UCSD-AML1 (cell line): Measurements from ENCODE around the gene GPX6.
"Not testable (repeated sequence)": the region's sequence is repeated elsewhere in the genome, so short reads cannot be mapped to it uniquely, and the experiment has no call there.

Experiments used
- DNase-seq: peaks from one replicate; lab custom pipeline; 2025; ENCODE audit not compliant: unreplicated experiment; lab: John Stamatoyannopoulos, UW

The GPX6 gene

GRCh38 chr6:28486533-28486932, 29.1 kb downstream of the GPX6 start:
- no peak for DNase-seq

DNA sequence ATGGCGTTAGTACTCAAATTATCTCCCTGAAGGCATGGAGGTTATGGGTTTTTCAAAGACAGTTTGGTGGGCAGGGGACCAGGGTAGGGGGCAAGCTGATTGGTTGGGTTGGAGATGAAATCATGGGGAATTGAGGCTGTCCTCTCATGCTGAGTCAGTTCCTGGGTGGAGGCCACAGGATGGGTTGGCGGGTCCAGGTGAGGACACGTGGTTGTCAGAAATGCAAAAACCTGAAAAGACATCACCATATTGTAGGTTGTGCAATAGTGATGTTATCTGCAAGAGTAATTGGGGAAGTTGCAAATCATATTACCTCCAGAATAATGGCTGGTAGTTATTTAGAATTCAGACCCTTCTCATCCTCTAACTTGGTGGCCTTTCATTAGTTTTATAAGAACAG, 30.1 kb downstream of the GPX6 start:
- no peak for DNase-seq

- DNase-seq, result no peak
Observed at GRCh38 chr6:28480253-28480932, 35.2 kb downstream of the GPX6 start.

DNA sequence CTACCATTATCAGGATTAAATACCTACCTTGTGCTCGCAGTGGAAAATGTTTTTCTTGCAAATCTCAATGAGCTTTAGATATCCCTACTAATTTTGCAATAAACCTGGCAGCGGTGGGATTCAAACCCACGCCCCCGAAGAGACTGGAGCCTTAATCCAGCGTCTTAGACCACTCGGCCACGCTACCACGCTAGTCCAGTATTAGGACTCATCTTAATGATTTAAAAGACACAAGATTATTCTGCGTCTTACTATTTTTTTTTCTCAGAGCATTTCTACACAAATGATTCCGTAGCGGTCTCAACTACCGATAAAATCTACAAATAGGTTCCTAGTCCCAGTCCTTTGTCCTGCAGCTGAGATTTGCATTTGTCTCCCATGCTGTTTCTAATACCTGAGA, 37.1 kb downstream of the GPX6 start:
- DNase-seq, result no peak

DNA sequence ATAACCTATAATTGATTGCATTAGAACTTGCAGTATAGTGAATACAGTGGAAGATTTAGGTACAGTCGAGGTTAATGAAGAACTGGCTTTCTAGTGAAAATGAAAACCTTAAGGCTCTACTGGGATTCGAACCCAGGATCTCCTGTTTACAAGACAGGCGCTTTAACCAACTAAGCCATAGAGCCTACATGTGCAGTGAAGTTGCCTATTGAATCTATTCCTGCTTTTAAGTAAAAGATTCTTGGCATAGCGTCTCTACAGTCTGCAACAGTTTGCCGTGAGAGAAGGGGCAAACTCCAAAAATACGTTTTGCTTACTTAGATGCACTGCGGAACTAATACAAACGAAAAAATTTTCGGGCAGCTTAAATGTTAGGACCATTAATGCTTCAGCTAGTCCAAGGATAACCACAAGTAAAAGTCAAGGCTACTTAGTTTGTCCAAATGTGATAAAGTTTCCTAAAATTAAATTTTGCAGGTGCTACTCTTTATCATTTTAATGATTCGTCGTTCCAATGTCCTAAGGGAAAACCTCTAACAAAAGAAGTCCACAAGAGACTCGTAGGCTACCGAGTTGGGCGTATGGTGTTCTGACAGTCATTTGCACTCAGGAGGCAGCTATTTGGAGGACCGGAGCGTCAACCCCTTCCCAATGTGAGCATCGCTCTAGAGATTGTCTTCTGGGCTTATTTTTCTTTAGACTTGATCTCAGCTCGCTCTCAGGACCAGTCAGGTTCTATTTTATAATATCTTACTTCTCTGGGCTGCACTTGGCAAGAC, 41.0 kb downstream of the GPX6 start:
- DNase-seq, result no peak

DNA sequence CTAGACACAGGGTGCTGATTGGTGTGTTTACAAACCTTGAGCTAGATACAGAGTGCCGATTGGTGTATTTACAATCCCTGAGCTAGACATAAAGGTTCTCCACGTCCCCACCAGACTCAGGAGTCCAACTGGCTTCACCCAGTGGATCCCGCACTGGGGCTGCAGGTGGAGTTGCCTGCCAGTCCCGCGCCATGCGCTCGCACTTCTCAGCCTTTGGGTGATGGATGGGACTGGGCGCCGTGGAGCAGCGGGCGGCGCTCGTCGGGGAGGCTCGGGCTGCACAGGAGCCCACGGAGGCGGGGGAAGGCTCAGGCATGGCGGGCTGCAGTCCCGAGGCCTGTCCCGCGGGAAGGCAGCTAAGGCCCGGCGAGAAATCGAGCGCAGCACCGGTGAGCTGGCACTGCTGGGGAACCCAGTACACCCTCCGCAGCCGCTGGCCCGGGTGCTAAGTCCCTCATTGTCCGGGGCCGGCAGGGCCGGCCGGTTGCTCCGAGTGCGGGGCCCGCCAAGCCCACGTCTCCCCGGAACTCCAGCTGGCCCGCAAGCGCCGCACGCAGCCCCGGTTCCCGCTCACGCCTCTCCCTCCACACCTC, 46.3 kb downstream of the GPX6 start:
- not testable (repeated sequence) for DNase-seq

DNA sequence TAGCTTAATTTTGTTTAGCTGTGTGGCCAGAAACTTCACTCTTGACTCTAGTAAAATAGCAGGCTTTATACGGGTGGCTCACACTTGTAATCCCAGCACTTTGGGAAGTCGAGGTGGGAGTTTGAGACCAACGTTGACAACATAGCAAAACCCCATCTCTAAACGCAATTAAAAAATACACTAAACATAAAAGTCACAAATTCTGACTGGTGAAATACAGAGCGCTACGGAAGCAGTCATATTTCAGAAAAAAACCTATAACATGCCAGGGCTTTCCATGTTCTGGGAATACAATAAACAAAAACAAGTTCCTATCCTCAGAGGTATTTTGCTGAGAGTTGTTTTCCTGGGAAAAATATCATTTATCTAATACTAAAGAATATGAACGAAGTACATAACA, 47.5 kb downstream of the GPX6 start:
- DNase-seq, result no peak

- DNase-seq, result no peak
Observed at GRCh38 chr6:28462401-28462800, 53.2 kb downstream of the GPX6 start.

DNA sequence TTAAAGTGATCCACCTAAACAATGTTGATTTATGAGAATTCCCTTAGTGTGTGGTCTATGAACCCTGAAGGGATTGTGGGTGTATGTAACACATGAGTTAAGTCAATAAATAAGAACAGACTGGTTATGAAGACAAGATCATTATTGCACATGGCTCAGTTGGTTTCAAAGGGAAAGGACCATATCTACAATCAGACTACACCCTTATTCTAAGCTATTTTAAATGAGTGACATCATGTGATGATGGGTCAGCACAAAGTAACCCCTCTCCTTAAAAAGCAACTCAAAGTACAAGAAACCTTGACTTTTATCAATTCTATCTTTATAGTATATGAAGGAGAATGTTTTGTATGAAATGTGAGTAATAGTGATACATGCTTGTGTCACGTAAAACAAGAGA, 57.0 kb downstream of the GPX6 start:
- no peak for DNase-seq
